ENCODE measurements around the gene SPINK14.

GRCh38 chr5:148221508-148221907 lies 53.2 kb downstream of the SPINK14 start:
- TF ChIP-seq CTCF (conservative IDR thresholded peaks at IDR 0.05) (no peak), ZFX (IDR thresholded peaks at IDR 0.05) (no peak)
